Common myeloid progenitor, CD34-positive (primary cell): ENCODE results near the gene PRRG4.

Experiments
- CTCF ChIA-PET: fragments of 350-600 bp; sonication (Branson Sonifier 250); formaldehyde crosslinking; loops from one replicate; lab custom pipeline; 2021; ENCODE audit warnings: antibody characterized with exemption; lab: Charles Lee
- POLR2A ChIA-PET: fragments of 350-600 bp; sonication (Branson Sonifier 250); formaldehyde crosslinking; loops from one replicate; lab custom pipeline; 2021; ENCODE audit warnings: antibody characterized with exemption; lab: Charles Lee
- DNase-seq, 3 donors: peaks; one replicate each; pipeline versions ENCODE4 v3.0.0 to v3.0.0-alpha.2; 2013
- H3K27ac ChIP-seq, 2 experiments: 1 replicate in 1 of 2; 2 replicates in 1 of 2; pipeline ENCODE4 v1.7.0; 2013; ENCODE audit warnings: inconsistent platforms in 2 of 2, low read length in 2 of 2, mild to moderate bottlenecking in 2 of 2, low read depth in 1 of 2, moderate library complexity in 1 of 2; ENCODE audit not compliant: severe bottlenecking in 2 of 2, insufficient read depth in 1 of 2, poor library complexity in 1 of 2
- H3K27me3 ChIP-seq, 5 experiments: replicated peaks in 2 of 5; 1 replicate in 3 of 5; 2 replicates in 2 of 5; pipeline versions ENCODE4 v1.6.1 to v1.7.0; 2013; ENCODE audit warnings: low read length in 4 of 5, mild to moderate bottlenecking in 2 of 5, moderate library complexity in 2 of 5, inconsistent platforms in 1 of 5; ENCODE audit not compliant: insufficient read depth in 5 of 5, control insufficient read depth in 4 of 5
- H3K36me3 ChIP-seq, 4 experiments: 1 replicate in 2 of 4; 2 replicates in 2 of 4; pipeline versions ENCODE4 v1.6.1 to v1.7.0; 2013; ENCODE audit warnings: low read length in 3 of 4, control low read depth in 1 of 4, mild to moderate bottlenecking in 1 of 4; ENCODE audit not compliant: control insufficient read depth in 4 of 4, insufficient read depth in 4 of 4
- H3K4me1 ChIP-seq, 4 experiments: 1 replicate in 3 of 4; 2 replicates in 1 of 4; pipeline versions ENCODE4 v1.6.1 to v1.7.1; 2013; ENCODE audit warnings: low read length in 3 of 4, mild to moderate bottlenecking in 3 of 4, control low read depth in 1 of 4, inconsistent platforms in 1 of 4, moderate library complexity in 1 of 4; ENCODE audit not compliant: control insufficient read depth in 4 of 4, insufficient read depth in 4 of 4; ENCODE audit errors: control extremely low read depth in 1 of 4
- H3K4me3 ChIP-seq, 7 experiments: 1 replicate in 4 of 7; 2 replicates in 3 of 7; pipeline versions ENCODE4 v1.5.1 to v1.7.0; 2013; ENCODE audit warnings: mild to moderate bottlenecking in 7 of 7, low read length in 6 of 7, moderate library complexity in 6 of 7, inconsistent platforms in 2 of 7, low read depth in 2 of 7, control low read depth in 1 of 7; ENCODE audit not compliant: insufficient read depth in 4 of 7, control insufficient read depth in 1 of 7; ENCODE audit errors: extremely low read depth in 1 of 7
- H3K9me3 ChIP-seq, 5 experiments: 1 replicate in 4 of 5; 2 replicates in 1 of 5; pipeline versions ENCODE4 v1.6.1 to v1.7.1; 2013; ENCODE audit warnings: low read length in 4 of 5, mild to moderate bottlenecking in 2 of 5, inconsistent platforms in 1 of 5, low read depth in 1 of 5, moderate library complexity in 1 of 5; ENCODE audit not compliant: control insufficient read depth in 4 of 5, insufficient read depth in 2 of 5; ENCODE audit errors: control extremely low read depth in 1 of 5
- WGBS: methylation state at CpG from one replicate; pipeline ENCODE4 v1.1.5; 2013; ENCODE audit not compliant: insufficient coverage; 5-methylcytosine and 5-hydroxymethylcytosine counted together

PRRG4 gene

GRCh38 chr11:32874132-32874531, 44.4 kb downstream of the PRRG4 start:
- Histone ChIP-seq H3K36me3 (no peaks in the 10 kb centered on the region), H3K4me1 (no peaks in the 10 kb centered on the region), H3K27ac (no peak overlapping the region), H3K9me3 (peaks cover 0 to 3% (median 0%) of the 10 kb centered on the region in 5 experiments), H3K4me3 (no peak overlapping the region), H3K27me3 (no peaks in the 10 kb centered on the region)
- CTCF ChIA-PET, result interaction anchor here (1.6 kb wide), 1 partner anchor 19 kb away, joined by 4 read pairs; no protein-coding TSS in a partner anchor
- POLR2A ChIA-PET, result interaction anchor here (0.6 kb wide), 1 partner anchor 48 kb away, joined by 3 read pairs; no protein-coding TSS in a partner anchor
- DNase-seq, result no peak

- H3K36me3 ChIP-seq, result no peaks in the 10 kb centered on the region
- H3K9me3 ChIP-seq, result no peaks in the 10 kb centered on the region
- H3K27me3 ChIP-seq, result no peaks in the 10 kb centered on the region
- POLR2A ChIA-PET, result interaction anchor here (0.6 kb wide), 1 partner anchor 175 kb away, joined by 6 read pairs; no protein-coding TSS in a partner anchor
- CTCF ChIA-PET, result interaction anchor here (0.8 to 1.9 kb wide), 3 partner anchors 11 to 72 kb away, joined by 3 to 4 read pairs (median 4); partner anchors contain the start of gene QSER1
- WGBS, result 71% methylated on average over 4 of the region's 4 CpGs
- no peak for DNase-seq
- H3K4me1 ChIP-seq, result no peaks in the 10 kb centered on the region
- H3K27ac ChIP-seq, result no peak overlapping the region
- H3K4me3 ChIP-seq, result no peak overlapping the region
These were observed 51.6 kb downstream of the PRRG4 start for GRCh38 chr11:32881286-32881685.

GRCh38 chr11:32883421-32883820, 53.7 kb downstream of the PRRG4 start:
- no CpG with 5 or more reads among the region's 3 CpGs for WGBS
- ChIA-PET CTCF (interaction anchor here (1.0 to 1.1 kb wide), 3 partner anchors 14 to 48 kb away, joined by 3 read pairs; no protein-coding TSS in a partner anchor), POLR2A (no interaction called here)
- Histone ChIP-seq H3K4me3 (no peak overlapping the region), H3K27me3 (no peaks in the 10 kb centered on the region), H3K27ac (no peak overlapping the region), H3K4me1 (no peaks in the 10 kb centered on the region), H3K36me3 (no peaks in the 10 kb centered on the region), H3K9me3 (no peaks in the 10 kb centered on the region)
- no peak for DNase-seq

- no peaks in the 10 kb centered on the region for H3K9me3 ChIP-seq
- no peaks in the 10 kb centered on the region for H3K36me3 ChIP-seq
- no peak overlapping the region for H3K4me3 ChIP-seq
- CTCF ChIA-PET, result interaction anchor here (1.0 to 1.8 kb wide), 5 partner anchors 9 to 47 kb away, joined by 3 to 5 read pairs (median 3); partner anchors contain the start of gene QSER1
- POLR2A ChIA-PET, result no interaction called here
- no peak for DNase-seq
- no peaks in the 10 kb centered on the region for H3K4me1 ChIP-seq
- 100% methylated on average over 2 of the region's 3 CpGs for WGBS
- H3K27ac ChIP-seq, result no peak overlapping the region
- no peaks in the 10 kb centered on the region for H3K27me3 ChIP-seq
These were observed 54.3 kb downstream of the PRRG4 start for GRCh38 chr11:32884023-32884422.

- POLR2A ChIA-PET, result no interaction called here
- peak in 2 of 3 donors; percentile 40 to 44 for DNase-seq
These were observed 55.1 kb downstream of the PRRG4 start for GRCh38 chr11:32884770-32885384.

GRCh38 chr11:32885556-32885955, 55.8 kb downstream of the PRRG4 start:
- no peaks in the 10 kb centered on the region for H3K36me3 ChIP-seq
- no peak overlapping the region for H3K27ac ChIP-seq
- ChIA-PET CTCF (interaction anchor here (0.7 to 2.8 kb wide), 9 partner anchors 8 to 818 kb away, joined by 3 to 7 read pairs (median 3); partner anchors contain the start of gene QSER1), POLR2A (no interaction called here)
- DNase-seq, result no peak
- WGBS, result 92% methylated on average over 9 of the region's 9 CpGs
- no peaks in the 10 kb centered on the region for H3K9me3 ChIP-seq
- H3K4me1 ChIP-seq, result no peaks in the 10 kb centered on the region
- H3K4me3 ChIP-seq, result no peak overlapping the region
- H3K27me3 ChIP-seq, result no peaks in the 10 kb centered on the region

More at GRCh38 chr11:32884770-32885384, 55.1 kb downstream of the PRRG4 start:
- 100% methylated on average over 2 of the region's 3 CpGs for WGBS
- Histone ChIP-seq H3K4me3 (no peak overlapping the region), H3K36me3 (no peaks in the 10 kb centered on the region), H3K4me1 (no peaks in the 10 kb centered on the region), H3K9me3 (no peaks in the 10 kb centered on the region), H3K27me3 (no peaks in the 10 kb centered on the region), H3K27ac (no peak overlapping the region)
- CTCF ChIA-PET, result interaction anchor here (1.0 to 2.8 kb wide), 5 partner anchors 8 to 180 kb away, joined by 3 to 7 read pairs (median 4); partner anchors contain the start of gene QSER1

- Histone ChIP-seq H3K9me3 (no peaks in the 10 kb centered on the region), H3K27me3 (no peaks in the 10 kb centered on the region), H3K36me3 (no peaks in the 10 kb centered on the region), H3K4me1 (peaks cover under 1 to 4% (median 2%) of the 10 kb centered on the region in 4 experiments), H3K4me3 (no peak overlapping the region), H3K27ac (no peak overlapping the region)
- DNase-seq, result no peak
- WGBS, result 100% methylated on average over 1 of the region's 3 CpGs
- ChIA-PET CTCF (interaction anchor here (0.8 to 2.8 kb wide), 12 partner anchors 9 to 443 kb away, joined by 3 to 7 read pairs (median 3); no protein-coding TSS in a partner anchor), POLR2A (no interaction called here)
These were observed 56.5 kb downstream of the PRRG4 start for GRCh38 chr11:32886180-32886579.
